ENCODE results near the gene BCORL1.

BCORL1 gene

GRCh38 chrX:129982300-129983251, at the start of gene BCORL1:
Gene BCORL1, plus strand, starts transcription at chrX:129982635. Its CDS starts 22,597 bp downstream, at chrX:130005232.
- DNase-seq (ENCODE audit: low spot score): peak; percentile 85

- no peak for DNase-seq (ENCODE audit: low spot score)
Measured at GRCh38 chrX:129932821-129933321, 49.6 kb upstream of the BCORL1 start.

- no peak for DNase-seq (ENCODE audit: low spot score)
Measured at GRCh38 chrX:129933700-129934099, 48.7 kb upstream of the BCORL1 start.

- no peak for DNase-seq (ENCODE audit: low spot score)
Measured at GRCh38 chrX:129934461-129934860, 48.0 kb upstream of the BCORL1 start.

- no peak for DNase-seq (ENCODE audit: low spot score)
Measured at GRCh38 chrX:129934952-129935351, 47.5 kb upstream of the BCORL1 start.

- DNase-seq (ENCODE audit: low spot score): no peak
Measured at GRCh38 chrX:129938081-129938480, 44.4 kb upstream of the BCORL1 start.

- DNase-seq (ENCODE audit: low spot score): no peak
Measured at GRCh38 chrX:129939986-129940385, 42.4 kb upstream of the BCORL1 start.

- no peak for DNase-seq (ENCODE audit: low spot score)
Measured at GRCh38 chrX:129940721-129941120, 41.7 kb upstream of the BCORL1 start.

- no peak for DNase-seq (ENCODE audit: low spot score)
Measured at GRCh38 chrX:129945131-129945530, 37.3 kb upstream of the BCORL1 start.

- no peak for DNase-seq (ENCODE audit: low spot score)
Measured at GRCh38 chrX:129953334-129953648, 29.1 kb upstream of the BCORL1 start.

GRCh38 chrX:129953881-129954280, 28.6 kb upstream of the BCORL1 start:
- DNase-seq (ENCODE audit: low spot score): no peak

GRCh38 chrX:129954804-129955203, 27.6 kb upstream of the BCORL1 start:
- DNase-seq (ENCODE audit: low spot score): no peak

GRCh38 chrX:129955682-129956081, 26.8 kb upstream of the BCORL1 start:
- no peak for DNase-seq (ENCODE audit: low spot score)

GRCh38 chrX:129956145-129956544, 26.3 kb upstream of the BCORL1 start:
- no peak for DNase-seq (ENCODE audit: low spot score)

GRCh38 chrX:129956765-129957164, 25.7 kb upstream of the BCORL1 start:
- DNase-seq (ENCODE audit: low spot score): no peak

- peak; percentile 53 for DNase-seq (ENCODE audit: low spot score)
Measured at GRCh38 chrX:129957241-129958082, 25.0 kb upstream of the BCORL1 start.

GRCh38 chrX:129958083-129958465, 24.4 kb upstream of the BCORL1 start:
- DNase-seq (ENCODE audit: low spot score): no peak

- no peak for DNase-seq (ENCODE audit: low spot score)
Measured at GRCh38 chrX:129958814-129959492, 23.5 kb upstream of the BCORL1 start.

- DNase-seq (ENCODE audit: low spot score): no peak
Measured at GRCh38 chrX:129959493-129959832, 23.0 kb upstream of the BCORL1 start.

- peak; percentile 69 for DNase-seq (ENCODE audit: low spot score)
Measured at GRCh38 chrX:129961180-129962083, 21.0 kb upstream of the BCORL1 start.

GRCh38 chrX:129963729-129964128, 18.7 kb upstream of the BCORL1 start:
- no peak for DNase-seq (ENCODE audit: low spot score)
